ENCODE results near the gene C2orf78.

The C2orf78 gene

DNA sequence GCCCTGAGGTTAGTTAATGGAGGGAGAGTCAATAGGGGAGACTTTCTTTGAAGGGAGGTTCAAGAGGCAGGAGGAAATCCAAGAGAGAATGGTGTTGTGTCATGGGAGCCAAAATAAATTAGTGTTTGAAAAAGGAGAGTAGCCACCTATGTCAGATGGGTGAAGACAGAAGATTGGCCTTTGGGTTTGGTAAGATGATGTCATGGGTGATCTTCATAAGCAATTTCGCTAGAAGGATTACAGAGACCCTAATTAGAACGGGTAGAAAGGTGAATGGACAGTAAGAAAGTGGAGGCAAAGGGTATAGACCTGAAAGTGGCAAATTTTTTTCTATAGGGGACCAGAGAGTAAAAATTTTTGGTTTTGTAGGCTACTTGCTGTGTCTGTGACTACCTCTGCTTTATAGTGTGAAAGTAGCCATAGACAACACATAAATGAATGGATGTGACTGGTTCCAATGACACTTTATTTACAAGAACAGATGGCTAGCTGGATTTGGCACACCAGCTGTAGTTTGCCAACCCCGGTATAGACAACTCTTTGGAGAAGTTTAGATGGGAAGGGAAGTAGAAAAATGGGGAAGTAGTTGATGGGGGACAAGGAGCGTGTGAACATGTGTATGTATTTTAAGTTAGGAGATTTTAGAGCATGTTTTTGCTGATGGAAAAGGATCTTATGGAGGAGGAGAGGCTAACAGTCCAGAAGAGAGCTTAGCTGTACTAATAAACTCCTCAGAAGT is 54.0 kb downstream of the C2orf78 start:
- no peak for DNase-seq (ENCODE audit: low read depth in 3 of 3, low spot score in 1 of 3)

GRCh38 chr2:73838889-73839534 is 55.0 kb downstream of the C2orf78 start:
- no peak for DNase-seq (ENCODE audit: low read depth in 3 of 3, low spot score in 1 of 3)

- no peak for DNase-seq (ENCODE audit: low read depth in 3 of 3, low spot score in 1 of 3)
These were observed 55.8 kb downstream of the C2orf78 start for GRCh38 chr2:73839653-73840411.

DNA sequence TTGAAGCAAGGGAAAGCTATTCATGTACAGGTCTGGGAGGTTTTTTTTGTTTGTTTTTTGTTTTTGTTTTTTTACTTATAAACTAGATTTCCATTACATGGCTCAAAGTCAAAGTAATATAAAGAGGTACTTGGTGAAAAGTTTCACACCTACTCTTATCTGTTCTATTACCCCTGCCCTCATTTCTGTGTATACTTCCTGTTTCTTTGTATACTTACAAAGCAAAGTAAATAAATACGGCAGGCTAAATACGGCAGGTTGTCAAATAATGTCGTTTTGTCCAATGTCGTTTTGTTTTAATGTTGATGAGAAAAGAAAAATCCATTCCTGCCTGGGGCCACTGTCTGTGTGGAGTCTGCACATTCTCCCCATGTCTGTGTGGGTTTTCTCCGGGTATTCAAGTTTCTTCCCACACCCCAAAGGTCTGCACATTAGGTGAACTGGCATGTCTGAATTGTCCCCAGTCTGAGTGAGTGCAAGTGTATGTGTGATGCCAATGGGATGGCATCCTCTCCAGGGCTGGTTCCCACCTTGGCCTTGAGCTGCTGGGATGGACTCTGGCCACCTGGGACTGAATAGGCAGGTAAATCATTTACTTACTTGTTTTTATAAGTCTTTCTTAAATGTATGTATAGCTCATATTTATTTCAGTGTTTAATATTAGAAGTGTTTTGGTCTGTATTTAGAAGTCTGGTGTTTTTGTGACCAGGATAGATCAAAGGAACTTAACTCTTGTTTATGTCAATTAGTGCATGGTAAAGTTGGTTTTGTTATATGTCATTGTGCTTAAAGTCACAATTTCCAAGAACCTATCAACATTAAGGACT is 58.1 kb downstream of the C2orf78 start:
- DNase-seq (ENCODE audit: low read depth in 3 of 3, low spot score in 1 of 3): no peak

- no peak for DNase-seq (ENCODE audit: low read depth in 3 of 3, low spot score in 1 of 3)
These were observed 58.7 kb downstream of the C2orf78 start for GRCh38 chr2:73842739-73843019.

DNA sequence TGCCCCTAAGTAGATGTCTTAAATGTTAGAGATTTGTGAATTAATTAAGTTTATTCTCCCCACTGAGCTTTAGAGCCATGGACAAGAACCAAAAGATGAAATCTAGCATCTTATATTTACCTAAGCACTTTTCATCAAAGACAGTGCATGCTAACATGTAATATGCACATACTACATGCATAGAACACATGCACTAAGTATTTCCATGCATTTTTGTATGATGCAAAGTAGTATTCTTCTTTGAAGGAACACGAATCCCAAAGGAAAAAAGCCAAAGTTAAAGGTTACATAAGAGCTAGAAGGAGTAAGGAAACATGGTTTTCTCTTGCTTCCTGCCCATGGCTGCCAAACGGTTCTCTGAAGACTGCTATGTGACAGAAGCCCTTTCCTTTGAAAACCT is 60.1 kb downstream of the C2orf78 start:
- no peak for DNase-seq (ENCODE audit: low read depth in 3 of 3, low spot score in 1 of 3)

- no peak for DNase-seq (ENCODE audit: low read depth in 3 of 3, low spot score in 1 of 3)
These were observed 66.0 kb downstream of the C2orf78 start for GRCh38 chr2:73850009-73850408.

GRCh38 chr2:73851274-73851673 is 67.3 kb downstream of the C2orf78 start:
- no peak for DNase-seq (ENCODE audit: low read depth in 3 of 3, low spot score in 1 of 3)

DNA sequence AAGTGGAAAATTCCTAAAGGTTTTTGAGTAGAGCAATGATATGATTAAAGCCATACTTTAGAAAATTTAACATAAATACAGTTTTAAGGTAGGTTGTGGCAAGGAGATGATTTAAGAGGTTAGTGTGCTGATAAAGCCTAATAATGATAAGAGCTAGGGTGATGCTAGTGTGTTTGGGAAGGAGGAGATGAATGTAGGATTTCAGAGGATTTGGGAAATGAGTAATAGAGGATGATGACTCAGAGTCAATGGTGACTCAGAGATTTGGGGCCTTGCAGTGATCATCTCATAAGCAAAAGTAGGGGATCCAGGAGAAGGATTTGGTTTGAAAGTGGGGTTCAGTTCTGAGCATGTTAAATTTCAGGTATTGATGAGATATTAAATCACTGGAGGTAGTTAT is 68.0 kb downstream of the C2orf78 start:
- DNase-seq (ENCODE audit: low read depth in 3 of 3, low spot score in 1 of 3): no peak

GRCh38 chr2:73855526-73855925 is 71.5 kb downstream of the C2orf78 start:
- DNase-seq (ENCODE audit: low read depth in 3 of 3, low spot score in 1 of 3): no peak

GRCh38 chr2:73856214-73856613 is 72.2 kb downstream of the C2orf78 start:
- no peak for DNase-seq (ENCODE audit: low read depth in 3 of 3, low spot score in 1 of 3)

DNA sequence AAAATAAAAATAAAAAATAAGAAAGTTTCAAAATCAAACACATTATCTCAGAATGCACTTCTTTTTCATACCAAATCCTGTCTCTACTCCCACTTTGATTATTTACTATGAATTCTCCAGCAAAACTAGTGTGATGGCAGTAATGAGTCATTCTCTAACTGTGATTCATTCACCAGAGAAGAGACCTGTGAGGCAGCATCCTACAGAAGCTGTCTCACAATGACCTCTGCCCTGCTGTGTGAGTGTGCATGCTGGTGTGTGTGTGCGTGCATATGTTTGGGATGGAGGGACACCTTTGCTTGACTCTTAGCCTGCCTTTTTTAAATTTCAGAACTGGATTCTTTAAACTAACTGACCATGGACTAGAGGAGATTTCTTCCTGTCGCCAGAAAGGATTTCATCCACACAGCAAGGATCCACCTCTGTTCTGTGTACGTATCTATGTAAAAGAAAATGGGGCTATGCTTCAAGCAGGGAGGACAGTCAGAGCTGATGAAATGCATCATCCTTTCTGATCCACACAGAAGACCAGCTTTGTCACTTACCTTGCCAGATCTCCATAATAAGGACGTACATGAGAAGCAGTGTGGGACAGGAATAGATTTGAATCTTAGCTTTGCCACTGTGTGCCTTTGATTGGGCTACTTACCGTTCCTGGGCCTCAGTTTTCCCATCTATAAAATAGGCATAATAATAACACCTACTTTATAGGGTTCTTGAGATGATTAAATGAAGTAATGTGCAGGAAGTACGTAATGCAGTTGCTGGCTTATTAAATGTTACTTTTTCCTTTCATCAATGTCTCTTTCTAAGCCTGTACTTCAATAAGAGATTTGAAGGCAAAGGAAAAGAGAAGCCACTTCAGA is 76.0 kb downstream of the C2orf78 start:
- peak in 1 of 3 donors; percentile 15 for DNase-seq (ENCODE audit: low read depth in 3 of 3, low spot score in 1 of 3)

DNA sequence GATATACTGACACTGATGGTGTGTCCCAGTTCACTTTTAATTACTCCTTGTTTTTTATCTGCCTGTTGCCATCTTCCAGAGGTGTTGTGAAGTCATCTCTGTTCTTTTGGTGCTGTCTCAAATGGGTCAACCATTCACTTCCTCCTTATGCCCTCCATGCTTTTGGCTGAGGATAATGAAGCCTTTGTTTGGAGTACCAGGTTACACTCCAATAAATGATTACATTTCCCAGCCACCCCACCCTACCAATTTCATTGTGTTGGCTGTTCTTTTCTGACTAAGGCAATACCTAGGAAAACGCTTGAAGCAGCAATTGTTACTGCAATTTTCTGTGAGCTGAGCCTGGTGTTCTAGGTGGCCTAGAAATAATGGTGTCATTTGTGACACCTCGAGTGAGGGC is 79.0 kb downstream of the C2orf78 start:
- no peak for DNase-seq (ENCODE audit: low read depth in 3 of 3, low spot score in 1 of 3)
